SK-N-SH (cell line): ENCODE measurements around the gene SOX9. TPM values are rescaled to one million over a fixed set of nuclear protein-coding genes. Genes with fewer than 3 reads are reported as not detected.

ENCODE experiments used
- CTCF ChIA-PET: fragments of 300-600, 350-600 bp; formaldehyde crosslinking; extraction: SDS; loops from one replicate; lab custom pipeline; 2021; lab: Yijun Ruan, JAX
- POLR2A ChIA-PET: fragments of 350-600 bp; sonication (Branson Sonifier 250); formaldehyde crosslinking; extraction: SDS; loops from one replicate; lab custom pipeline; 2020; ENCODE audit warnings: antibody characterized with exemption, inconsistent platforms; lab: Yijun Ruan, JAX
- DNase-seq: peaks from one replicate; pipeline ENCODE4 v3.0.0; 2012
- H2AFZ ChIP-seq: fragments of 200-600 bp; sonication (generic); 2 replicates; pipeline ENCODE4 v1.8.1; 2016; ENCODE audit warnings: antibody characterized with exemption, mild to moderate bottlenecking, low read depth
- H3F3A ChIP-seq: fragments of 200-600 bp; sonication (generic); replicated peaks from 2 replicates; pipeline ENCODE3; 2016; ENCODE audit warnings: antibody characterized with exemption, mild to moderate bottlenecking; ENCODE audit not compliant: insufficient read depth
- H3K27ac ChIP-seq, 2 experiments: fragments of 200-500 bp in 1 of 2; fragments of 200-600 bp in 1 of 2; sonication (Bioruptor generic) in 1 of 2; sonication (generic), shearing (Covaris generic) in 1 of 2; 2 replicates each; pipeline versions ENCODE4 v1.5.1 to v1.6.1; 2014 to 2016; ENCODE audit warnings: low read depth in 2 of 2, inconsistent platforms in 1 of 2, low read length in 1 of 2, mild to moderate bottlenecking in 1 of 2, mixed read lengths in 1 of 2
- H3K27me3 ChIP-seq: fragments of 200-600 bp; sonication (generic), shearing (Covaris generic); 2 replicates; pipeline ENCODE4 v1.6.1; 2016; ENCODE audit warnings: mixed run types; ENCODE audit not compliant: insufficient read depth
- H3K36me3 ChIP-seq, 2 experiments: fragments of 200-500 bp in 1 of 2; fragments of 200-600 bp in 1 of 2; sonication (Bioruptor generic) in 1 of 2; sonication (generic) in 1 of 2; replicated peaks in 1 of 2; 2 replicates each; pipeline versions ENCODE3 to v1.5.1; 2014 to 2016; ENCODE audit warnings: low read length in 1 of 2, mild to moderate bottlenecking in 1 of 2; ENCODE audit not compliant: insufficient read depth in 2 of 2, control insufficient read depth in 1 of 2
- H3K4me1 ChIP-seq, 2 experiments: fragments of 200-500 bp in 1 of 2; fragments of 200-600 bp in 1 of 2; sonication (Bioruptor generic) in 1 of 2; sonication (generic), shearing (Covaris generic) in 1 of 2; 2 replicates each; pipeline versions ENCODE4 v1.5.1 to v1.6.1; 2014 to 2016; ENCODE audit warnings: low read depth in 1 of 2, low read length in 1 of 2, mixed run types in 1 of 2; ENCODE audit not compliant: insufficient read depth in 2 of 2, control insufficient read depth in 1 of 2
- H3K4me2 ChIP-seq: fragments of 200-600 bp; sonication (generic), shearing (Covaris generic); 2 replicates; pipeline ENCODE4 v1.6.1; 2017; ENCODE audit warnings: mixed run types
- H3K4me3 ChIP-seq, 2 experiments: fragments of 200-500 bp in 1 of 2; fragments of 200-600 bp in 1 of 2; sonication (Bioruptor generic) in 1 of 2; sonication (generic), shearing (Covaris generic) in 1 of 2; 2 replicates each; pipeline versions ENCODE4 v1.5.1 to v1.8.1; 2014 to 2016; ENCODE audit warnings: low read depth in 2 of 2, inconsistent platforms in 1 of 2, low read length in 1 of 2, mild to moderate bottlenecking in 1 of 2, mixed read lengths in 1 of 2, moderate library complexity in 1 of 2
- H3K79me2 ChIP-seq: fragments of 200-600 bp; sonication (generic); 2 replicates; pipeline ENCODE4 v1.8.1; 2017; ENCODE audit warnings: mild to moderate bottlenecking; ENCODE audit not compliant: insufficient read depth
- H3K9ac ChIP-seq: fragments of 200-600 bp; sonication (generic); 2 replicates; pipeline ENCODE4 v1.6.1; 2017; ENCODE audit warnings: mixed run types
- H3K9me2 ChIP-seq: fragments of 200-600 bp; sonication (generic); 2 replicates; pipeline ENCODE4 v1.6.1; 2017; ENCODE audit warnings: mixed run types
- H3K9me3 ChIP-seq: fragments of 200-600 bp; sonication (generic); 2 replicates; pipeline ENCODE4 v1.6.1; 2017; ENCODE audit warnings: mixed run types, mild to moderate bottlenecking, moderate library complexity
- H4K20me1 ChIP-seq: fragments of 200-600 bp; sonication (generic); 2 replicates; pipeline ENCODE4 v1.6.1; 2017; ENCODE audit warnings: mild to moderate bottlenecking, mixed run types; ENCODE audit not compliant: insufficient read depth
- ELF1 ChIP-seq: IDR thresholded peaks from 2 replicates; pipeline ENCODE4 v1.4.0; 2012
- EP300 ChIP-seq, 2 experiments: IDR thresholded peaks; 2 replicates each; pipeline versions ENCODE4 v1.4.0 to v1.6.1; 2012; ENCODE audit warnings: borderline replicate concordance in 1 of 2, low read depth in 1 of 2, low read length in 1 of 2
- EZH2phosphoT487 ChIP-seq: fragments of 200-600 bp; sonication (generic); IDR thresholded peaks from 2 replicates; pipeline ENCODE4 v1.6.1; 2017; ENCODE audit warnings: low read depth, mixed run types, mild to moderate bottlenecking, antibody characterized with exemption, moderate library complexity, borderline replicate concordance
- FOXJ3 ChIP-seq: sonication (generic); formaldehyde crosslinking; IDR thresholded peaks from 2 replicates; pipeline ENCODE4 v1.5.1; 2020; ENCODE audit warnings: mild to moderate bottlenecking, missing genetic modification reagents
- GABPA ChIP-seq: IDR thresholded peaks from 2 replicates; pipeline ENCODE4 v1.4.0; 2012; ENCODE audit warnings: low read depth, mild to moderate bottlenecking
- GATA2 ChIP-seq: sonication (generic); formaldehyde crosslinking; IDR thresholded peaks from 2 replicates; pipeline ENCODE4 v1.5.0; 2020; ENCODE audit warnings: mild to moderate bottlenecking, missing genetic modification reagents
- JUND ChIP-seq: IDR thresholded peaks from 2 replicates; pipeline ENCODE4 v1.4.0; 2012
- MXI1 ChIP-seq: IDR thresholded peaks from 2 replicates; pipeline ENCODE4 v1.6.1; 2012; ENCODE audit warnings: mild to moderate bottlenecking, low read depth, low read length, improper control_type of control experiment
- PBX3 ChIP-seq: IDR thresholded peaks from 2 replicates; pipeline ENCODE4; 2012
- RCOR1 ChIP-seq: fragments of 150-350 bp; IDR thresholded peaks from 2 replicates; pipeline ENCODE4 v1.6.1; 2017; ENCODE audit warnings: antibody characterized with exemption, low read length
- REST ChIP-seq: IDR thresholded peaks from 2 replicates; pipeline ENCODE4 v1.6.1; 2012; ENCODE audit warnings: mild to moderate bottlenecking, low read depth, low read length, moderate library complexity
- SIN3A ChIP-seq: IDR thresholded peaks from 2 replicates; pipeline ENCODE4 v1.6.1; 2012; ENCODE audit warnings: low read depth, mild to moderate bottlenecking, low read length, moderate library complexity, borderline replicate concordance
- TAF1 ChIP-seq: IDR thresholded peaks from 2 replicates; pipeline ENCODE4 v1.6.1; 2012; ENCODE audit warnings: low read depth, mild to moderate bottlenecking, low read length, moderate library complexity, borderline replicate concordance
- USF1 ChIP-seq: IDR thresholded peaks from 2 replicates; pipeline ENCODE4 v1.4.0; 2012; ENCODE audit warnings: low read depth, borderline replicate concordance
- WGBS: methylation state at CpG from one replicate; pipeline ENCODE4 v1.1.6; 2017; ENCODE audit warnings: low lambda C conversion rate; 5-methylcytosine and 5-hydroxymethylcytosine counted together
- polyA plus RNA-seq, 3 experiments: library from polyadenylated mRNA; depleted of rRNA; stranded (reverse); fragments of >200 nt; gene quantifications; 2 replicates each; pipeline ENCODE4 v1.2.3, GENCODE V29; 2012
- TF ChIP-seq, protein P1 (sequence below): fragments of 150-350 bp; IDR thresholded peaks from 2 replicates; pipeline ENCODE4 v1.6.1; 2017; ENCODE audit warnings: antibody characterized with exemption, low read length, low read depth, borderline replicate concordance
- TF ChIP-seq, protein P2 (sequence below): IDR thresholded peaks from 2 replicates; pipeline ENCODE4 v1.4.0; 2012; ENCODE audit warnings: low read depth

The SOX9 gene
- polyA plus RNA-seq, 1 of the 3 experiments (the other 2 are of a cell fraction), result 35.3 TPM

DNA sequence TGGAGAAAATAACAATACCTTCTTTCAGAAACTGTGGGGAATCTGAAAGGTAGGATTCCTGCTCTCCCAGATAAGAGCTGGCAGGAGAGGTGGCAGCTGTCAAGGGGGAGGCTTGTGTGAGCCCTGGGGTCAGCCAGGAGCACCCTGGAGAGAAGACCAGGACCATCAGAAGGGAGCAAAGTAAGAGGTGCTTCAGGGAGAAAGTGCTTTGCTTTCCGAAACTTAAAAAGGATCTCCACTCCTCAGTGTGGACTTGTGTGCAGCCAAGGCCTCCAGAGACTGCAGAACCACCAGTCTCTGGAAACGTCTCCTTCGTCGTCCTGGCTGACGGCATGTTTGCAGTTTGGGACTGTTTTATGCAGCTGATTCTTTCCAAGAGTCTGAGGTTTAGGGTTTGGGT is 13.7 kb upstream of the SOX9 start (continued):
- TF ChIP-seq REST (no peak), RCOR1 (no peak), EP300 (IDR thresholded peaks at IDR 0.05; ENCODE audit: borderline replicate concordance in 1 of 2, low read depth in 1 of 2, low read length in 1 of 2) (no peak), SIN3A (no peak), TAF1 (no peak), GATA2 (CRISPR knock-in tag) (no peak)
- TF ChIP-seq, protein P1, sequence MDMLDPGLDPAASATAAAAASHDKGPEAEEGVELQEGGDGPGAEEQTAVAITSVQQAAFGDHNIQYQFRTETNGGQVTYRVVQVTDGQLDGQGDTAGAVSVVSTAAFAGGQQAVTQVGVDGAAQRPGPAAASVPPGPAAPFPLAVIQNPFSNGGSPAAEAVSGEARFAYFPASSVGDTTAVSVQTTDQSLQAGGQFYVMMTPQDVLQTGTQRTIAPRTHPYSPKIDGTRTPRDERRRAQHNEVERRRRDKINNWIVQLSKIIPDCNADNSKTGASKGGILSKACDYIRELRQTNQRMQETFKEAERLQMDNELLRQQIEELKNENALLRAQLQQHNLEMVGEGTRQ, result no peak

DNA sequence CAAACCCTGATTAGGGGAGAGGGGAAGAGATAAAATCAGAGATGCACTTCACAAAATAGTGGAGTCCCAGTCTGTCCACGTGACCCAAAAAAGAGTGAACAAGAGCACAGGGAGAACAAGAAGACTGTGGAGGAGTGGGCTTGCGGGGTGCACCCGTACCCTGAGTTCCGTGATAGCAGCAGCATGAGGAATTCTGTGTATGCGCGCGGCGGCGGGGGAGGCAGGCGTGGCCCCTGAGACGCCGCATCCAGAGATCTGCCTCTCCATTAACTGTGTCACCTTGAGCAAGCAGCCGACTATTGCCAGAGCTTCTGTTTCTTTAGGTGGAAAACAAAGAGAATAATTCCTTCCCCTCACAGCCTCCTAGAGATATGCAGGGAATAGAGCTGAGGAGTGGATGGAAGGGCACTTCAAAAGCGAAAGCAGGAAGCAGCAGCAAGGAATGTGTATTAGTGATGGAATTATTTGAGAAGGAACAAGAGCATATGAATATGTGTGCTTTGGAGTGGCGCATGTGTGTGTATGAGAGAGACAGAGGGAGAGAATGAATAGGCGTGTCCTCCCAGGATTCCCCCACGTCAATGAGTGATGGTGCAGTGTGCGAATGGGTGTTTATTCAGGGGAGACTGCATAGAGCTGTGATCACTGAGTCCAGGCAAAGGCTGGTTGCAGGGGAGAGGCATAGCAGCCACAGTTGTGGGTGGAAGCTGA is 10.4 kb upstream of the SOX9 start:
- no peaks in the 10 kb centered on the region for H3K79me2 ChIP-seq
- TF ChIP-seq PBX3 (no peak), MXI1 (no peak), FOXJ3 (no peak), ELF1 (no peak), EZH2phosphoT487 (no peak), USF1 (no peak), REST (no peak), GATA2 (CRISPR knock-in tag) (no peak), GABPA (no peak), JUND (no peak), EP300 (IDR thresholded peaks at IDR 0.05; ENCODE audit: borderline replicate concordance in 1 of 2, low read depth in 1 of 2, low read length in 1 of 2) (no peak)
- TF ChIP-seq, protein P1, result no peak
- TF ChIP-seq, protein P2, sequence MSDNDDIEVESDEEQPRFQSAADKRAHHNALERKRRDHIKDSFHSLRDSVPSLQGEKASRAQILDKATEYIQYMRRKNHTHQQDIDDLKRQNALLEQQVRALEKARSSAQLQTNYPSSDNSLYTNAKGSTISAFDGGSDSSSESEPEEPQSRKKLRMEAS, result no peak
- no peaks in the 10 kb centered on the region for H3K9me3 ChIP-seq
- no peaks in the 10 kb centered on the region for H3K9me2 ChIP-seq
- H3K4me3 ChIP-seq, result no peak overlapping the region
- no peak overlapping the region for H3K9ac ChIP-seq
- WGBS, result 93% methylated on average over 18 of the region's 18 CpGs
- POLR2A ChIA-PET, result no interaction called here
- no peaks in the 10 kb centered on the region for H3K27me3 ChIP-seq
- peaks cover 0 to 20% of the 10 kb centered on the region in 2 experiments; a peak in 1 of 4 replicates for H3K4me1 ChIP-seq
- H2AFZ ChIP-seq, result no peak overlapping the region
- no peaks in the 10 kb centered on the region for H4K20me1 ChIP-seq
- no peak for DNase-seq
- no peaks in the 10 kb centered on the region for H3F3A ChIP-seq
- CTCF ChIA-PET, result interaction anchor here (1.3 to 2.6 kb wide), 6 partner anchors 11 to 640 kb away, joined by 3 to 15 read pairs (median 5); no protein-coding TSS in a partner anchor
- H3K27ac ChIP-seq, result no peak overlapping the region
- H3K36me3 ChIP-seq, result no peaks in the 10 kb centered on the region
- H3K4me2 ChIP-seq, result no peak overlapping the region
